ENCODE results near the gene CCT7. TPM values are rescaled to one million over a fixed set of nuclear protein-coding genes. Genes with fewer than 3 reads are reported as not detected.

The CCT7 gene
- total and polyA plus RNA-seq, 2 of the 8 experiments (the other 6 are each of a cell fraction or from before 2014, with no cell fraction given), result 440 to 474 TPM

DNA sequence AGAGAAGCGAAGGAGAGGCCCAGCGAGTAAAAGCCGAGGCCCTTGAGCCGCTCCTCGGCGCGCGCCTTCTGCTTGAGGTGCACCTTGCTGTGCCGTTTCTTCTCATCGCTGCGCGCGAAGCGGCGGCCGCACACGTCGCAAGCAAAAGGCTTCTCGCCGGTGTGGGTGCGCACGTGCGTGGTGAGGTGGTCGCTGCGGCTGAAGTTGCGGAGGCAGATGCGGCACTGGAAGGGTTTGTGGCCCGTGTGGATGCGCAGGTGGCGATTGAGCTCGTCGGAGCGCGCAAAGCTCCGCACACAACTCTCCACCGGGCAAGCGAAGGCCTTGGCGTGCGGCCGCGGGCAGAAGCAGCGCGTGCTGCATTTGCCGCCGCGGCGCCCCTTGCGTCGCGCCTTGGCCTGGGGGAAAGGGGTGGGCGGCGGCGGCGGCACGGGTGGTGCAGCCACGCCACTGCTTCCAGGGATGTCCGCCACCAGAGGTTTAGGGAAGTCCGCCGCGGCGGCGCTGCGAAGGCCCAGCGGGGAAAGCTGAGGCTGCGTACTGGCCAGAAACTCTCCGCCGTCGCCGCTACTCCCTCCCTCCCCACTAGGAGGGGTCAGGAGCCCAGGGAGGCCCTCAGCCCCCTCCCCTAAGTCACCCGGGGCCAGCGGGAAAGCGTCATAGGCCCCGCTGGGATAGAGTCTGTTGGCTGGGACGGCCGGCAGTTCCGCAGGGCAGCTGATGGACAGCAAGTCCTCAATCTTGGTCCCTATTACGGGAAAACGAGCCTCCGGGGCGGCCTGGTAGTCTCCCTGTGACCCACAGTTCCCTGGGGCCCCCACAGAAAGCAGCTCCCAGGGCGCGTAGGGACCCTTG, 57.6 kb downstream of the CCT7 start (continued):
- TF ChIP-seq, protein P1, sequence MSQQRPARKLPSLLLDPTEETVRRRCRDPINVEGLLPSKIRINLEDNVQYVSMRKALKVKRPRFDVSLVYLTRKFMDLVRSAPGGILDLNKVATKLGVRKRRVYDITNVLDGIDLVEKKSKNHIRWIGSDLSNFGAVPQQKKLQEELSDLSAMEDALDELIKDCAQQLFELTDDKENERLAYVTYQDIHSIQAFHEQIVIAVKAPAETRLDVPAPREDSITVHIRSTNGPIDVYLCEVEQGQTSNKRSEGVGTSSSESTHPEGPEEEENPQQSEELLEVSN (IDR thresholded peaks at IDR 0.05), result peak; percentile 74
- TF ChIP-seq, protein P2, sequence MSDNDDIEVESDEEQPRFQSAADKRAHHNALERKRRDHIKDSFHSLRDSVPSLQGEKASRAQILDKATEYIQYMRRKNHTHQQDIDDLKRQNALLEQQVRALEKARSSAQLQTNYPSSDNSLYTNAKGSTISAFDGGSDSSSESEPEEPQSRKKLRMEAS (IDR thresholded peaks at IDR 0.05), result peak; percentile 74
- TF ChIP-seq, protein P3, sequence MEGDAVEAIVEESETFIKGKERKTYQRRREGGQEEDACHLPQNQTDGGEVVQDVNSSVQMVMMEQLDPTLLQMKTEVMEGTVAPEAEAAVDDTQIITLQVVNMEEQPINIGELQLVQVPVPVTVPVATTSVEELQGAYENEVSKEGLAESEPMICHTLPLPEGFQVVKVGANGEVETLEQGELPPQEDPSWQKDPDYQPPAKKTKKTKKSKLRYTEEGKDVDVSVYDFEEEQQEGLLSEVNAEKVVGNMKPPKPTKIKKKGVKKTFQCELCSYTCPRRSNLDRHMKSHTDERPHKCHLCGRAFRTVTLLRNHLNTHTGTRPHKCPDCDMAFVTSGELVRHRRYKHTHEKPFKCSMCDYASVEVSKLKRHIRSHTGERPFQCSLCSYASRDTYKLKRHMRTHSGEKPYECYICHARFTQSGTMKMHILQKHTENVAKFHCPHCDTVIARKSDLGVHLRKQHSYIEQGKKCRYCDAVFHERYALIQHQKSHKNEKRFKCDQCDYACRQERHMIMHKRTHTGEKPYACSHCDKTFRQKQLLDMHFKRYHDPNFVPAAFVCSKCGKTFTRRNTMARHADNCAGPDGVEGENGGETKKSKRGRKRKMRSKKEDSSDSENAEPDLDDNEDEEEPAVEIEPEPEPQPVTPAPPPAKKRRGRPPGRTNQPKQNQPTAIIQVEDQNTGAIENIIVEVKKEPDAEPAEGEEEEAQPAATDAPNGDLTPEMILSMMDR (IDR thresholded peaks at IDR 0.05; ENCODE audit: control extremely low read depth in 1 of 3, insufficient read depth in 1 of 3, low read depth in 1 of 3, low read length in 3 of 3), result peak in 2 of 3 experiments; percentile 31 to 44; a peak in 3 of 4 replicates
- peak; percentile 18 to 46; a peak in 3 of 4 replicates for TF ChIP-seq RAD21 (IDR thresholded peaks at IDR 0.05 in 1 of 2, conservative IDR thresholded peaks at IDR 0.05 in 1 of 2; ENCODE audit: low read depth in 2 of 2, low read length in 2 of 2)
- TF ChIP-seq EP300 (IDR thresholded peaks at IDR 0.05; ENCODE audit: borderline replicate concordance in 1 of 2, low read depth in 2 of 2, low read length in 2 of 2), result 0 out of 3 replicates have a peak, but pooled peaks of 1 of the 2 experiments have one; percentile 10
- TF ChIP-seq TAF1 (IDR thresholded peaks at IDR 0.05; ENCODE audit: low read depth, low read length), result no peak
- TF ChIP-seq MAFK (IDR thresholded peaks at IDR 0.05; ENCODE audit: low read depth, low read length), result no peak
- TF ChIP-seq KDM4A (IDR thresholded peaks at IDR 0.05; ENCODE audit: low read depth, low read length, severe bottlenecking), result peak; percentile 60
- no peak for TF ChIP-seq JUND (IDR thresholded peaks at IDR 0.05; ENCODE audit: low read length)

All from H1 (cell line).